ENCODE data around the gene PTGR1.
"Not testable (repeated sequence)": the region's sequence is repeated elsewhere in the genome, so short reads cannot be mapped to it uniquely, and the experiment has no call there.

PTGR1 gene

GRCh38 chr9:111613436-111614040 is 14.1 kb upstream of the PTGR1 start:
- no peak for DNase-seq (ENCODE audit: low read depth, low spot score)

- no peak for DNase-seq (ENCODE audit: low read depth, low spot score)
Observed at GRCh38 chr9:111610845-111611244, 11.4 kb upstream of the PTGR1 start.

- DNase-seq (ENCODE audit: low read depth, low spot score): no peak
Observed at GRCh38 chr9:111610149-111610548, 10.7 kb upstream of the PTGR1 start.

GRCh38 chr9:111605041-111605559 is 5.7 kb upstream of the PTGR1 start:
- no peak for DNase-seq (ENCODE audit: low read depth, low spot score)

GRCh38 chr9:111604054-111604615 is 4.7 kb upstream of the PTGR1 start:
- no peak for DNase-seq (ENCODE audit: low read depth, low spot score)

GRCh38 chr9:111603041-111603440 is 3.6 kb upstream of the PTGR1 start:
- DNase-seq (ENCODE audit: low read depth, low spot score): no peak

- DNase-seq (ENCODE audit: low read depth, low spot score): no peak
Observed at GRCh38 chr9:111601237-111602018, 2.0 kb upstream of the PTGR1 start.

- DNase-seq (ENCODE audit: low read depth, low spot score): no peak
Observed at GRCh38 chr9:111599955-111600343, 502 bp upstream of the PTGR1 start.

- no peak for DNase-seq (ENCODE audit: low read depth, low spot score)
Observed at GRCh38 chr9:111598733-111599091, 735 bp downstream of the PTGR1 start.

GRCh38 chr9:111597852-111598732 is 1.4 kb downstream of the PTGR1 start:
- DNase-seq (ENCODE audit: low read depth, low spot score): no peak

- no peak for DNase-seq (ENCODE audit: low read depth, low spot score)
Observed at GRCh38 chr9:111588846-111589245, 10.6 kb downstream of the PTGR1 start.

- DNase-seq (ENCODE audit: low read depth, low spot score): no peak
Observed at GRCh38 chr9:111586378-111586777, 13.1 kb downstream of the PTGR1 start.

GRCh38 chr9:111582888-111583287 is 16.6 kb downstream of the PTGR1 start:
- DNase-seq (ENCODE audit: low read depth, low spot score): no peak

- DNase-seq (ENCODE audit: low read depth, low spot score): no peak
Observed at GRCh38 chr9:111572950-111573604, 26.4 kb downstream of the PTGR1 start.

GRCh38 chr9:111568127-111568526 is 31.3 kb downstream of the PTGR1 start:
- DNase-seq (ENCODE audit: low read depth, low spot score): not testable (repeated sequence)

- DNase-seq (ENCODE audit: low read depth, low spot score): no peak
Observed at GRCh38 chr9:111566234-111566633, 33.2 kb downstream of the PTGR1 start.

- DNase-seq (ENCODE audit: low read depth, low spot score): no peak
Observed at GRCh38 chr9:111561165-111561719, 38.2 kb downstream of the PTGR1 start.

- no peak for DNase-seq (ENCODE audit: low read depth, low spot score)
Observed at GRCh38 chr9:111559000-111559610, 40.3 kb downstream of the PTGR1 start.

GRCh38 chr9:111555425-111555824 is 44.0 kb downstream of the PTGR1 start:
- DNase-seq (ENCODE audit: low read depth, low spot score): not testable (repeated sequence)

GRCh38 chr9:111548623-111549022 is 50.8 kb downstream of the PTGR1 start:
- DNase-seq (ENCODE audit: low read depth, low spot score): no peak

Measured in activated CD4-positive, CD25-positive, alpha-beta regulatory T cell treated with anti-CD3 and anti-CD28 coated beads, Interleukin-2, amount 50 U/mL, for 16 hours (primary cell).